NCI-H2196 treated with DMSO at 0.1 percent for 48 hours (cell line): ENCODE measurements around the gene MAPK8.
"Not testable (repeated sequence)": the region's sequence is repeated elsewhere in the genome, so short reads cannot be mapped to it uniquely, and the experiment has no call there.

Experiments
- DNase-seq: peaks from one replicate; lab custom pipeline; 2025; ENCODE audit not compliant: unreplicated experiment; lab: John Stamatoyannopoulos, UW

The MAPK8 gene

DNA sequence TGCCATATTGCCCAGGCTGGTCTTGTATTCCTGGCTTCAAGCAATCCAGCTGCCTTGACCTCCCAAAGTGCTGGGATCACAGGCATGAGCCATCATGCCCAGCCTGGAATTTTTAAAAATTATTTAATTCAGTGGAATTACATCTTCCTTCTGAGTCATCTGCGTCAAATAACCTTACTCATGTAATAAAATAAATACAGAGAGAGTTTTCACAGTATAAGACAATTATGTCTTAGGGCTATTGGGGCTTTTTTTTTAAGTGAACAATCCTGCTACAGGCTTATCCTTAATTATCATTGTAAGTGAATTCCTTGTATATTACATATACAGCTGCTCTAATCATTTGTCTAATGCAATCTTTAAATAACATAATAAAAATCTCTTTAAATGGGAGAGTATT lies 108.3 kb downstream of the MAPK8 start:
- no peak for DNase-seq

DNA sequence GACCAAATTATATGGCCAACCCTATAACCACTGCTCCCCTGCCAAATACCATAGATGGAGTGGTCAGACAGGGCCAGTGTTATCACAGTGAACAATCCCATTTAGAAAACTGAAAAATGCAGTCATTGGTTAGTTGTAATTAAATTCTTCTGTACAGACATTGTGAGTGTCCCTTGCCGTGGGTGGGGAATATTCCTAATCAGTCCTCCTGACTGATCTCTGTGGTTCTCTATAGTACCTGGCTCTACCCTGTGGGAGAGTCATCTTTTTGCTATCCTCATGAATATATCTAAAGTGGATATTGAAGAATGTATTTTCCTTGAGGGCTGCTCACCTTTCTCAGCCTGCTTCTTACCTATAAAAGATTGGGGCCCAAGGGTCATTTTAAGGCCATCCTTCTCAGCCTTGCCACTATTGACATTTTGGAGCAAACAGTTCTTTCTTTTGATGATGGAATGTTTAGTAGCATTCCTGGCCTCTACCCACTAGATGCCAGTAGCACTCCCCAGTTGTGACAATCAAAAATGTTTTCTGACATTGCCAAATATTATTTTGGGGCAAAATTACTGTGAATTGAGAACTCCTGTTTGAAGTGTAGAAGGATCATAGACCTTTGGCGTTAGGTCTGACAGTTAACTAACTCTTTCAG lies 110.2 kb downstream of the MAPK8 start:
- no peak for DNase-seq

DNA sequence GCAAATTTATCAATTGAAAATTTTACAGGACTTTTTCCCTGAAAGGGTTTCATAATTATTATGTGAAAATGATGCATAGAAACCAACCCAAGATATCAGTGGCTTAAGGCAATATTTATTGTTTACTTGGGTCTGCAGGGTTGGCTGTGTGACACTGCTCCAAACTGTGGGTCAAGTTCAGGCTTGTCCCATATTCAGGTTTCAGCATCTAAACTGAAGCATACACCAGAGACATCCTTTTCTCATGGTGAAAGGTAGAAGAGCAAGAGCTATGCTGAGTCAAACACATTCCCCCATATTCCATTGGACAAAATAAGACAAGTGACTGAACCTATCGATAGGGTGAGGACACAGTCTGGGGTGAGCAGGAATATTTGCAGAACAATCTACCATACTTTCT lies 110.9 kb downstream of the MAPK8 start:
- DNase-seq = no peak

DNA sequence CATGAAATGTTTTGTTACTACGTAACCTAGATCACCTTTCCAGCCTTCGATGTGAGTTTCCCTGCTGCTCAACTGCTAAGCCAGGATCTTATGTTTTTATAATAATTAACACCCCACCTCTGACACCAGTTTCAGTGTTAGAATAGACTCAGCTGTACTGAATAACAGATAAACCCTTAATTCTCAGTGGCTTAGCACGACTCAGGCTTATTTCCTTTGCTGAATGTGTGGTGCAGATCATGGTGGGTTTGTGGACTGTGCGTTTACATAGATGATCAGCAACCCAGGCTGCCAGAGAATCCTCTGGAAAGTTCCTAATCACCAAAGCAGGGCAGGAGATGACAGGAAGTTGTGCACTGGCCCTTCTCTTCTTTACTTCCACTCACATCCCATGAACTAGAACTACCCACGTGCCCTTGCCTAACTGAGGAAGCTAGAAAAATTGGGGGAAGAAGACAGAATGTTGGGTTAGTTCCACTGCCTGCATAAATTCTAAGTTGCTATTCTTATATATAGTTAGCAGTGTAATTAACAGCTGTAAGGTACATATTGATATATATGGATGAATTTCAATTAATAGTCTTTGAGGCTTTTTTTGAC lies 111.8 kb downstream of the MAPK8 start:
- no peak for DNase-seq

DNA sequence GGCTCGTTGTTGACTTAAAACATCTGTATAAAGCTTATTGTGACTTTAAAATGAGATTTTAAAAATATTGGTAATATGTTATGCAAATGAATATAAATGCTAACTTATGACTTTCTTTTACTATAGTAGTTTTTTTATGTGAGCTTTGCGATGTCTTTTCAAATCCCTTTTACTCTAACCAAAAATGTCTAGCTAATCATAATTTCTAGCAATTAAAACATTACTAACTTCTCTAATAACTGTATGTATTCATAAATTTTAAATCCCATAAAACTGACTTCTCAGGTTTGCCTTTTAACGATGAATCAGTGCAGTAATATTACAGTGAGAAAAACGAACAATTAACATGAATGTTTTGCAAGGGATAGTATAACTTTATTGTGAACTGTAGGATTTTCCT lies 113.2 kb downstream of the MAPK8 start:
- DNase-seq = no peak

DNA sequence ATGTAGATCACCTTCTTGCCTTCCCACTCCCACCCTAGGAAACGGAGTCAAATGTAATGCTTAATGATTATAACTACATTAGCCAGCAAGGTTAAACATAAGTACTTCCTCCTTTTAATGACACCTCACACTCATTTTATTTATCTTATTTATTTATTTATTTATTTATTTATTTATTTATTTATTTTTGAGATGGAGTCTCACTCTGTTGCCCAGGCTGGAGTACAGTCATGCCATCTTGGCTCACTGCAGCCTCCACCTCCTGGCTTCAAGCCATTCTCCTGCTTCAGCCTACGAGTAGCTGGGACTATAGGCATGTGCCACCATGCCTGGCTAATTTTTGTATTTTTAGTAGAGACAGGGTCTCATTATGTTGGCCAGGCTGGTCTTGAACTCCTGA lies 115.4 kb downstream of the MAPK8 start:
- DNase-seq = not testable (repeated sequence)

DNA sequence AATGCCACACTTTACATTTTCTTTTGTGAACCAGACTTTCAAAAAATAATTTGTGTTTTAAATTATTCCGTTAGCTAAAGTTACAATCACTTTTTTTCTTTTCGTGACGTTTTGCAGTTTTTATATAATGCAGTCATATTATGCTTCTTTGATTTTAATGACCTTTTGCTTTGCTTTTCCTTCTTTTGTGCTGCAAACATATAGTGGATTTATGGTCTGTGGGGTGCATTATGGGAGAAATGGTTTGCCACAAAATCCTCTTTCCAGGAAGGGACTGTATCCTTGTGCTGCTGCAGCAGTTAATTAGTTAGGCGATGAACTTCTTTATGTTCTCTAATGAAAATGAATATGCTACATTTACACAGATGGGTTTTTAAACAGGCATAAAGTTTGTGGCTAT lies 117.4 kb downstream of the MAPK8 start:
- no peak for DNase-seq

DNA sequence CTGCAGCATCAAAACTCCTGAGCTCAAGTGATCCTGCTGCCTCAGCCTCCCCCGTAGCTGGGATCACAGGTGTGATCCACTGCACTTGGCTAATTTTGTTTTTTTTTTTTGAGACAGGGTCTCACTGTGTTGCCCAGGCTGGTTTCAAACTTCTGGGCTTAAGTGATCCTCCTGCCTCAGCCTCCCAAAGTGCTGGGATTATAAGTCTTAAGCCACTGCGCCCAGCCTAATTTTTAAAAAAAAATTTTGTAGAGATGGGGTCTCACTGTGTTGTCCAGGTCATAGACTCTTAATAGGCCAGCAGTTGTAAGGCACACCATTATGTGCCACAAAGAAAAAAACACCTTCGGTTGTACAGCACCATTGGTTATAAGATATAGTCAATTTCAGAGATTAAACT lies 122.4 kb downstream of the MAPK8 start:
- no peak for DNase-seq

DNA sequence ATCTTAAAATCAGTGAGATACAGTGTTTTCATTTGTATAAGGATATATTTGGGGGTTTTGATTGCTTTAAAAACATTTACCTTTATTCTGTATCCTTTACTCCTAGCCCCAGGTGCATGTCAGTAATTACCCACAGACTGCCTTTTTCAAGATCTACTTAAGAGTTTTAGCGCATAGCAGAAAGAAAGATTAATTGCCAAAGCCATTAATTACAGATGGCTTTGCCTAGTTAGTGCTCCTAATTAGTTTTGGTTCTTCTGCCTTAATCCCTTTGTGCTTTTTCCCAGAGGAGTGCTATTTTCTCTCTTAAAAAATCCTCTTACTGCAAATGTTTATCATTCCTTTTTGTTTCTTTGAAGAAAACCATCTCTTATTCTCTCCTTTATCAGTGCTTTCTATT lies 122.8 kb downstream of the MAPK8 start:
- DNase-seq = no peak

DNA sequence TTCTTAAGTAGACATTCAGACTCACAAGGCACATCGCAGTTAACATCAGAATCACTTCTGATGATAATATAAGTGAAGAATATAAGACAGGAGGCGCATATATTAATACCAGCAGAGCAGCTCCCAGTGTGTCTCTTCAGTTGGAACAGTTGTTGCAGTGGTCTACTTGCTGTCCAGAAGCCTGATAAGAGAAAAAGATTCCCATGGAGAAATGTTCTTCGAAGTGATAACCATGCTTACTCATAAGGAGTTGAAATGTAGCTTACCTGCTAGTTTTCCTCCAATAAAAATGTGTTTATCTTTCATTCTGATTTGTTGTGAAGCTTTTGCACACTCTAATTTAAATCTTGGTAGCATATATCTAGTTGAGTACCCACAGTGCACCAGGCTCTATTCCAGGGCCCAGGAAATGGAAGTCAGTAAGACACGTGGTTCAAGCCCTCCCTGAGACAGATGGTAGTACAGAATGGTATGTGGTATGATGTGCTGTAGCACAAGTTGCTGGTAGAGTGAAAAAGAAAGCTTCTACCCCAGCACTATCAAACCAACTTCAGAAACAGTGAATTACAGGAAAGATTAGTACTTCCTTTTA lies 124.0 kb downstream of the MAPK8 start:
- no peak for DNase-seq

DNA sequence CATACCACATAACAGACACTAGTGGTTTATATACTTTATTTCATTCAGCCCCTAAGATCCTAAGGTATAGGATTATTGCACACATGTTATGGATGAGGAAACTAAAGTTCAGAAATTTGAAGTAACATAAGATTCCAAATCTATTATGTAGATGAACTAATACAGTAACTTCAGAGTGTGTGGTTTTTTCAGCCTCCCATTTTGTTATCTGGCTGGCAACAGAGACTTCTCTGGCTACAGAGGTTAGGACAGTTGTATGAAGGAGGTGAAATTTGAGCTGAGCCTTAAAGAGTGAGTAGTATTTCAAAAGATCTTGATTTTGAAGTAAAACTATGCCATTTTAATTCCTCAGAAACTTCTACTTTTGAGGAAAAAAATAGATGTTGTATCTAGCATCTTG lies 125.4 kb downstream of the MAPK8 start:
- DNase-seq = no peak

DNA sequence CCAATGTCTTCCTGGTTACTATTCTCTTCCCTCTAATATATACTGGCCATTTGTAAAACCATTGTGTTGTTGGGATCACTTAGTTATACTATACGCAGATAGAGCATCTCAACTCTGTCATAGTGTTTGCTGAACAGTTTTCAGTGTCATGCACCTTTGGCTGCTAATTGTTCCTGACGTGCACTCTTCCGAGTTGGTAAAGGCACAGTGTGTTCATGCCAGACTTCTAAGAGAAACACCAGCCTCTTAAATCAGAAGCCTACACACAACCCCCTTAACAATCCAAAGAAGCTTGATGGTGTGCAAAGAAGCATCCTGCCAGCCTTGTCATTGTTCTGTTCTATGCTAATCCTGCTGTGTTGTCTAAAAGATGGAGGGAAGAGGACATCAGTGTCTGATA lies 131.1 kb downstream of the MAPK8 start:
- DNase-seq = no peak

DNA sequence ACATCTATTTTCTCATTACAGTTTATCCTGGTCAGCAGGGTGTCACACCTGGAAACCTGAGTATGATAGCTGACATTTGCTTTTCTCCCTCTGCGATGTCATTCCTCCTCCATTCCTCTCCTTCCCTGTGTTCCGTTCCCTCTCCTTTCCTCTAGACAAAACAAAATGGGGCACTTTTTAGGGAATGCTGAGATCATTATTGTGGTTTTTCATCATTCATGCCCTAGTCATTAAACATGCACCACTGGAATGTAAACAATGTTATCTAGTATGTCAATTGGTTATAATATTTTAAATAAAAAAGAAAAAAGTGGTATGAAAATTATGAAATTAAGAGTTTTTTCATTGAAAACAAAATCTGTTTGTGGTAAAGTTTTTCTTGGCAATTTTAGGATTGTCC lies 132.6 kb downstream of the MAPK8 start:
- DNase-seq = no peak

DNA sequence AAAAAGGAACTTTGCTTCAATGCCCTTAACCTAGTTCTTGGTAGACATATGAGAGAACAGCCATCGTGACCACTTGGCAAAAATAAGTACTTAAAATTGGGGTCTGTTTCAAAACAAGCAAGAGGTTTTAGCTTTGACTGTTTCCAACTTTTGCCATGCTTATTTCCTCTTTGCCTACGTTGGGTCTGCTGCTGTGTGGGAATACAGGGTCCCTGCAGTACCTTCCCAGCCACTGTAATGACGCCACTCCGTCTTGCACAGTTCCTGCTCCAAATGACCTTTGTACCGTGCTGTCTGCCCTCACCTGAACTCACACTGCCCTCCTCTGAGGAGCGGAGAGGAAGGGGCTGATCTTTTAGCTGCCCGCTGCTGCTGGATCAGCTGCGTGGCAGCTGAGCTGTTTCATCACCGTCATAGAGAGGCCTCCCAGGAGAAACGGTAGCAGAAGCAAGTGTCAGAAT lies 133.1 kb downstream of the MAPK8 start:
- no peak for DNase-seq

DNA sequence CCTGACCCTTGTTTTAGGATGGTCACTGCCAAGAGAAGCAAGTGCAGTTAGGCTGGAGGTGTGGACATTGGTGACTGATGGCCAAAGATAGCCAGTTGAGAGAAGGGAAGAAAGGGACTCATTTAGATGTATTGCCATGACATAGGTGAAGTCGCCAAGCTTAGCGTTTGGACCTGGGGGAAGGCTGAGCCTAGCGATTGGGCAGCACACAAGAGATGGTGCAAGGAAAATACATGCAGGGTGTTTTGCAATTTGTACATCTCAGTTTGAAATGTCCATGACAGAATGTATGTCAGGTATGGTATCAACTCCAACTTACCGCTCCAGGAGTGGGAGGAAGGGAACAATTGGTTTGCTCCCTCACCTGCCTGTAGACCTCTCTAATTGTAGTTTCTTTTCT lies 134.3 kb downstream of the MAPK8 start:
- no peak for DNase-seq

DNA sequence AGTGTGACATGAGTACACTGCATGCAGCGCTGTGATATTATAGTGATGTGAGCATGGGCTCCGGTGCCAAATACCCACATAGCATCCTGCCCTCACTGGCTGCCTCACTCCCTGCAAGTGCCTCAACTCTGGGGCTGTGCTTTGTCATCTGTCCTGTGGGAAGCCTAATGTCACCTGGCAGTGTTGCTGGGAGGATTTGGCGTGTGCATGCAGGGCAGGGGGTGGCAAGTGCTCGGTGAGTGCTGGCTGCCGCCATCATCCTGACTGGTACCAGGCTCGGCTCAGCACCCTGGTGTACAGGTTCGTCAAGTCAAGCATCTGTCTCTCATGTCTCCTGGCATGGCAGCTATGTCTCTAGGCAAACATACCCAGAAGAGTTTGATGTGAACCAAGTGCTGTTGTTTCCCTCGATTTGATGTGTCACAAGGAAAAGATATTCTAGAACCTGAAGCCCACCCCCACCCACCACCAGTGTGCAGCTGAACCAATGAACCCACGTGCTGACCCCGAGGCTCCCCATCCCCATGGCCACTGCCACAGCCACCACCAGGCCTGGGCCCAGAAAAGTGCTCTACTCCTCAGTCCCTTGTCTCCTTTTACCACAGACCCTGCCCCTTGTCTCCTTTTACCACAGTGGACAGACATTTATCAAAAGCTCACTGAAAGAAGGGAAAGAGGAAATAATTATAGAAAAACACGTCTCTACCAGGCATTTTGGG lies 135.8 kb downstream of the MAPK8 start:
- no peak for DNase-seq

DNA sequence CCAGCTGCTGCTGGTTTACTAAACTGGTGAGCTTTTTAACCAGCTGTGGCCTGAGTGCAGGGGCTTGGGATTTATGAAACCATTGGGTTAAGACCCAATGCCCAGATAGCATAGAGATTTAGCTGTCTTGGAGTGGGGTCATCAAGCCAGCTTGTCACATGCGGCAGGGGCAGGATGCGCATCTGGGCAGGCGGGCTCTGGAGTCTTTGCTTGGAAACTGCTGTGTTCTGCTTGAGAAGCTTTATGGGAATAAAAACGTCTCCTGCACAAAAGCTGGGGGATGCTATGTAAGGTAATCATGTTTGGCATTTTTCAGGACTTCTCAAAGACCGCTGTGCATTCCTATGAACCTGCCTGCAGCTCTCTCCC lies 136.3 kb downstream of the MAPK8 start:
- no peak for DNase-seq

DNA sequence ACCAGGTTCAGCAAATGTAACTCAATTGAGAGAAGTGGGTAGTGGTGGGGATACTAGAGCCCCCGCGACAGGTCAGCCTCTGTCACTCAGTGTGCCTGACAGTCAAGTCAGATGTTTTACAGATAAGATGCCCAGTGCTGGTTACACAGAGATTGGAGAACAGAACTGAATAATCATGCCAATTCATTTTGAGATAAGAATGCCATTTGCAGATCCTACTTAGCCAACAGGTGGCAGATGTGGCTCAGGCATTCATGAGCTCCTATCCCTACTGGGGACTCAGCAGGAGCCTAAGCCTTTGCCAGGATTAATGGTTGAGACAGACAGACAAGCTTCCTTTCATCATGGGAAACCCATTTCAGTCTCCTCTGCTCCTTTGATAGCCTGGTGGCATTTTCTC lies 137.8 kb downstream of the MAPK8 start:
- DNase-seq = no peak

DNA sequence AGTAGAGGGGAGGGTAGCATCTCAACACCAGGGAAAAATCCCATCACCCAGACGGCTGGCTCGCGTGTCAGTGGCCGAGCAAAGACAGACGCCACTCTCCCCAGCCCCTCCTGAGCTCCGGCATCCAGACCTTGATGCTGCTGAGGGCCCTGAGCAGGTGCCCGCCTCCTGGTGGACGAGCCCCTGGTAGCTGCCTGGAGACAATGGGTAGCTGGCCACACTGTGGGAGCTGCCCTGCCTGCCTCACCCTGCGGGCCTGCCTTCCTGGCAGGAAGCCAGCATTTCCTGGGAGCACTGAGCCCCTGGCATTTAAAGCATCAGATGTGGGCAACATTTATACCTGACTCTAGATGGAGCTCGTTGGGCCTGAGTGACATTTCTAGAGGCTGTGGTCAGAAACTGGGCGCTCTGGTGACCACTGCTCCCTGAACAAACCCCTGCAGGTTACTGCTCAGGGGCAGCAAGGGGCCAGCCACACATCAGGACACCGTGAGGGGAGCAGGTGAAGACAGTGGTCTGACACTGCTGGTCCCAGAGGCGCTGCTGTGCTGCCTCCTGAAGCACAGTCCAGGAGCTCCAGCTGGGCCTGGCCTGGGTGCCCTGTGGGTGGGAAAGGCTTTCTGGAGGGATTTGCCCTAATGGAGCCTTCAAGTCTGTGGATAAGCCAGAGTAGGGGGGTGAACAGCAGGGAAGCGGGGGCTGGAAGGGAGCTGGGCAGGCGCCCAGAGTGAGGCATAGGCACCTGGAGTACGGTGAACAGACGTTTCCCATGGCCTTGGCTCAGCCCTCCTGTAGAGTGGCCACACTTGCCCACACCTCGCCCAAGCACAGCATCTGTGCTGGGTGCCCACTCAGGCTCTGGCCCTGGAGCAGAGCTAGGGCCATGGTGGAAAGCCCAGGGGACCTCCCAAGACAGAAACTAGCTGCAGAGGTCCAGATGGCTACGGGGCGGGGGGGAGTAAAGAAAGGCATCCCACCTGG lies 138.7 kb downstream of the MAPK8 start:
- DNase-seq = no peak

DNA sequence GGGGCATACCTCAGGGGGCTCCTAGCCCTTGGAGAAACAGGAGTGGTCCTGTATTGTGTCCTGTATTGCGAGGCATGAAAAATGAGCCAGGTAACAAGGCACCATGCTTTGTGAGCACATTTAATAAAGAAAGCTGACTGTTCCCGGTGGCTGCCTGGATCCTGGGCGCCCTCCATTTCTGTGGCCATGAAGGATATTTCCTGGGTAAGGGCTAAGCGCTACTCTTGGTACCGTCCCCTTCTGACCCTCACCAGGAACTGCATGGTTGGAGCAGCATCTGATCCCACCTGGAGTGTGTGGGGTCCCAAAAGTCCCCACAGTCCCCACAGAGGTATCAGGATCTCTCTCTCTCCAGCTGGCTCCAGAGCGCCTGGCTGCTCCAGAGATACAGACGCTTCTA lies 139.5 kb downstream of the MAPK8 start:
- no peak for DNase-seq

DNA sequence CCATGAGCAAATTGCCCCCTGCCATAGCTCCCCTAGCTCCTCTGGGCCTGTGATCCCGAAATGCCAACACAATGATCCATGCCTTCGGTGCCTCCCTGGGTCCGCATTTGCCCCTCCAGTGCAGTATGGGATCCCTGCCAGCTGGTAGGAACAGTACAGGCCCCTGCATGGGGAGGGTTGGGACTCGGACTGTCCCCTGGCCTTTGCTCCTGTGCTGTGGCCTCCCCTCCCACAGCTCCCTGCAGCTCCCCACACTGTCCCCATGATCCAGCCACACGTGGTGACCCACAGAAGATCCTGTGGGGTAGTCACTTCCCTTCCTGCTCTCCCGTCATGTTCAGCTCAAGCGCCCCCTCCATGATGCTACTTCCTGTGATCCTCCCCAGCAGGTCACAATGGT lies 140.3 kb downstream of the MAPK8 start:
- no peak for DNase-seq
